ENCODE data around the gene SNX20. TPM values are rescaled to one million over a fixed set of nuclear protein-coding genes. Genes with fewer than 3 reads are reported as not detected.

Gene SNX20
- total and polyA plus RNA-seq, 2 of the 4 experiments (the other 2 are of a cell fraction): not detected

DNA sequence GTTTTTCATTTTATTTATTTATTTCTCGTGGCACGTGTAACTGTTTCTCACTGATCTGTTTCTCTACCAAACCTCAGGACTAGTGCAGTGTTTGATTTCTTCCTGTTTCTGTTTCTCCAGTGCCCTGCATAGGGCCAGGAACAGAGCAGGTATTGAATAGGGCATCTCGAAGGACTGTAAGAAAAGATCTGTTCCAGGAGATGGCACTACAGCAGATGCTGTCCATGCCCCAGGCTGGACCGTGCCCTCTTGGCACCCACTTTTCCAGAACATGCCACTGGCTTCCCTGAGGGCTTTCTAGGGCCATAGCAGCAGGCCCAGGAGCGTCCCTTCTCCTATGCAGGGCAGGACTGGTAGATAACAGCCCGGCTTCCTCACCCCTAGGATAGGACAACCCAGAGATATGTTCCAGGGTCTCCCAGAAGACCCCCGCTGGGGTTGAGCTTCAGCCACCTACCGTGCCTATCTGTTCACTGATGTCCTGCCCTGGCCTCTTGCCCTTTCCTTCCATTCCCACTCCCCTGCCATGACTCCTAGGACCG, 4.4 kb downstream of the SNX20 start:
- no peak overlapping the region for H2BK120ac ChIP-seq (ENCODE audit: low read depth, low read length)
- in situ Hi-C loops (cut with MboI; ENCODE audit: low sequenced_read_pairs): no loop called here
- no peak for TF ChIP-seq RFX5 (IDR thresholded peaks at IDR 0.05; ENCODE audit: low read depth, low read length)
- no peak for TF ChIP-seq MAZ (IDR thresholded peaks at IDR 0.05; ENCODE audit: borderline replicate concordance, low read depth, low read length)
- H3K9ac ChIP-seq (ENCODE audit: low read depth, low read length): no peak overlapping the region
- no CpG with 5 or more reads among the region's 9 CpGs for WGBS, 2 experiments (ENCODE audit: extremely low coverage in 2 of 2, insufficient read length in 1 of 2)
- ChIA-PET CTCF (interaction anchor here (0.6 kb wide), 1 partner anchor 102 kb away, joined by 3 read pairs; no protein-coding TSS in a partner anchor), POLR2A (ENCODE audit: unreplicated experiment) (no interaction called here)
- no peak overlapping the region for H3K14ac ChIP-seq (replicated peaks; ENCODE audit: low read depth, low read length)
- no peak overlapping the region for H2AFZ ChIP-seq (replicated peaks; ENCODE audit: low read length, poor library complexity)
- no peak for DNase-seq
- H3K4me3 ChIP-seq (ENCODE audit: insufficient read depth, low read depth, low read length): no peak overlapping the region
- no peaks in the 10 kb centered on the region for H3K79me1 ChIP-seq (ENCODE audit: low read depth in 1 of 2, low read length in 2 of 2)
- peaks cover 19% of the 10 kb centered on the region for H3K9me3 ChIP-seq (ENCODE audit: control insufficient read depth, insufficient read depth, low read length)
- no peak for ATAC-seq (ENCODE audit: low read depth)
- H3K27ac ChIP-seq (ENCODE audit: insufficient read depth, low read length): no peak overlapping the region
- no peak overlapping the region for H4K5ac ChIP-seq (ENCODE audit: low read depth, low read length)
- no peak overlapping the region for H3K18ac ChIP-seq (ENCODE audit: low read depth, low read length)
- no peak overlapping the region for H2BK20ac ChIP-seq (ENCODE audit: low read depth, low read length)
- no peak overlapping the region for H4K8ac ChIP-seq (ENCODE audit: low read depth in 2 of 2, low read length in 2 of 2)
- no peak overlapping the region for H3K23ac ChIP-seq (ENCODE audit: low read depth, low read length)
- H2BK5ac ChIP-seq (ENCODE audit: low read depth, low read length, poor library complexity, severe bottlenecking): no peak overlapping the region
- BruUV-seq (replicated peaks): no TSS peak
- no peak overlapping the region for H2BK15ac ChIP-seq (ENCODE audit: low read depth, low read length)
- no peak overlapping the region for H3K56ac ChIP-seq (ENCODE audit: extremely low read depth, insufficient read depth, low read length)
- H3K36me3 ChIP-seq (ENCODE audit: control insufficient read depth, insufficient read depth, low read length): no peaks in the 10 kb centered on the region
- H3K4ac ChIP-seq (ENCODE audit: low read depth, low read length): no peak overlapping the region
- no peak overlapping the region for H2AK9ac ChIP-seq (replicated peaks; ENCODE audit: low read depth, low read length, poor library complexity)
- H3K27me3 ChIP-seq (ENCODE audit: control insufficient read depth, insufficient read depth, low read length): peaks cover 7% of the 10 kb centered on the region
- no peaks in the 10 kb centered on the region for H3K9me1 ChIP-seq (ENCODE audit: insufficient read depth, low read length)
- no peaks in the 10 kb centered on the region for H4K20me1 ChIP-seq (ENCODE audit: insufficient read depth, low read length)
- no peak overlapping the region for H4K91ac ChIP-seq (ENCODE audit: insufficient read depth, low read depth, low read length)
- no peak overlapping the region for H2AK5ac ChIP-seq (ENCODE audit: low read depth, low read length)
- no peaks in the 10 kb centered on the region for H3K4me1 ChIP-seq (ENCODE audit: control insufficient read depth, insufficient read depth, low read length)
- dilution Hi-C loops (cut with HindIII; ENCODE audit: low sequenced_read_pairs, unreplicated experiment): no loop called here
- intact Hi-C loops (cut with micrococcal nuclease): no loop called here
- H3K4me2 ChIP-seq (ENCODE audit: low read depth, low read length): no peak overlapping the region

Data from IMR-90 (cell line).